K562 (cell line): ENCODE results near the gene ADGRF1.

Experiments used
- ATF2 ChIP-seq: sonication (generic); formaldehyde crosslinking; IDR thresholded peaks from 2 replicates; pipeline ENCODE4 v1.8.1; 2022; ENCODE audit warnings: missing genetic modification reagents
- CTCF ChIP-seq, 3 experiments: IDR thresholded peaks in 2 of 3; conservative IDR thresholded peaks in 1 of 3; 2 replicates each; pipeline ENCODE4 v1.5.1; 2011 to 2012; ENCODE audit warnings: low read length in 3 of 3, mild to moderate bottlenecking in 3 of 3, control low read depth in 2 of 3, improper control_type of control experiment in 1 of 3, inconsistent platforms in 1 of 3, low read depth in 1 of 3, mixed read lengths in 1 of 3, moderate library complexity in 1 of 3; ENCODE audit not compliant: insufficient read depth in 2 of 3
- PML ChIP-seq: IDR thresholded peaks from 2 replicates; pipeline ENCODE4 v1.6.1; 2012; ENCODE audit warnings: low read length, inconsistent platforms
- PREB ChIP-seq: sonication (generic); formaldehyde crosslinking; IDR thresholded peaks from 2 replicates; pipeline ENCODE4 v1.8.1; 2023; ENCODE audit warnings: mild to moderate bottlenecking, missing genetic modification reagents
- SIN3B ChIP-seq: fragments of 450-650 bp; IDR thresholded peaks from 2 replicates; pipeline ENCODE4 v1.6.1; 2017; ENCODE audit warnings: low read depth, mild to moderate bottlenecking, moderate library complexity
- TCF7 ChIP-seq: sonication (generic); IDR thresholded peaks from 2 replicates; pipeline ENCODE4 v1.6.1; 2016; ENCODE audit warnings: antibody characterized with exemption, borderline replicate concordance
- ZNF124 ChIP-seq: sonication (generic); formaldehyde crosslinking; IDR thresholded peaks from 2 replicates; pipeline ENCODE4 v1.8.1; 2022; ENCODE audit warnings: missing genetic modification reagents
- ZNF830 ChIP-seq: fragments of 250-450 bp; sonication (Bioruptor Pico); IDR thresholded peaks from 2 replicates; pipeline ENCODE4 v1.5.0; 2021; ENCODE audit warnings: mild to moderate bottlenecking

- no peak for TF ChIP-seq SIN3B
- no peak for TF ChIP-seq PML
- no peak for TF ChIP-seq ATF2
- TF ChIP-seq TCF7: no peak
- no peak for TF ChIP-seq PREB (CRISPR knock-in tag)
- TF ChIP-seq ZNF830: no peak
- TF ChIP-seq ZNF124: no peak
- peak; percentile 48 to 54 (median 53) for TF ChIP-seq CTCF (IDR thresholded peaks at IDR 0.05 in 2 of 3, conservative IDR thresholded peaks at IDR 0.05 in 1 of 3; ENCODE audit: insufficient read depth in 2 of 3, low read depth in 1 of 3, low read length in 3 of 3)
Observed at GRCh38 chr6:47079638-47080037, 37.5 kb upstream of the ADGRF1 start.
